ENCODE measurements around the gene RAB40C. TPM values are rescaled to one million over a fixed set of nuclear protein-coding genes. Genes with fewer than 3 reads are reported as not detected.

RAB40C gene
- total and polyA plus RNA-seq, 5 donors, result 10.9 to 13.4 (median 12.4) TPM

DNA sequence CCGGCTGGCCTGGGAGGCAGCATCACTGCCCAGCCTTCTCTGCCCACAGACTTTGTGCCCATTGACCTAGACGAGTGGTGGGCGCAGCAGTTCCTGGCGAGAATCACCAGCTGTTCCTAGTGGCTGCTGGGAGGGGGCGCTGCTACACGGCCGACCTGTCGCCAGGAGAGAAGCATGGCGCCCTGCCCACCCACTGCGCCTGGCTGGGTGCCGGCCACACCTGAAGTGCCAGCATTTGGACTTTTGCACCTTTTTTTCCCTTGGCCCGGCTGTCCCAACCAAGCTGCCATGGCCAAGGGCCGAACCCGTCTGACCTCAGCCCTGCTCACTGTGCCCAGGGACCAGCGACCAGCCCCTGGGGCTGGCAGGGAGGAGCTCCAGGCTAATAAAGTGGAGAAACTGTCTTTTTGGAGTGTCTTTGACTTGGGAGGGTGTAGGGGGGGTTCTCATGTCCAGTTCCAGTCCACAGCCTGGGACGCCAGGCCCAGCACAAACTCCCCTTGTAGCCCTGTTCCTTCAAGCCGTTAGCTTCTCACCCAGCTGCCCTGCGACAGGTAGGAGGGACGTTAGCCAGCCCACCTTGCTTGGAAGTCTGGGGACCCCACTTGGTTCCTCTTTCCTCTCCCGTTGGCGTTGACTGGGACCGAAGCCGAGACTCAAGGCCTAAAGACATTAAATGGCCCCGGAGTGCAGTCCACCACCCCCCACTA lies 58.4 kb downstream of the RAB40C start:
- peak overlapping the region; percentile 51 for H3K4me3 ChIP-seq (ENCODE audit: low read length)
- 44% methylated on average over 24 of the region's 24 CpGs for WGBS
- no peaks in the 10 kb centered on the region for H3K27me3 ChIP-seq (ENCODE audit: control insufficient read depth, insufficient read depth)
- no peak for DNase-seq
- H3K27ac ChIP-seq (ENCODE audit: low read length), result peak overlapping the region; percentile 13
- no peaks in the 10 kb centered on the region for H3K9me3 ChIP-seq (ENCODE audit: control insufficient read depth, low read length)
- peaks cover 3% of the 10 kb centered on the region for H3K4me1 ChIP-seq (ENCODE audit: control insufficient read depth, insufficient read depth, low read length)
- ATAC-seq, result no peak
- intact Hi-C loops (cut with DNase I), result no loop called here

DNA sequence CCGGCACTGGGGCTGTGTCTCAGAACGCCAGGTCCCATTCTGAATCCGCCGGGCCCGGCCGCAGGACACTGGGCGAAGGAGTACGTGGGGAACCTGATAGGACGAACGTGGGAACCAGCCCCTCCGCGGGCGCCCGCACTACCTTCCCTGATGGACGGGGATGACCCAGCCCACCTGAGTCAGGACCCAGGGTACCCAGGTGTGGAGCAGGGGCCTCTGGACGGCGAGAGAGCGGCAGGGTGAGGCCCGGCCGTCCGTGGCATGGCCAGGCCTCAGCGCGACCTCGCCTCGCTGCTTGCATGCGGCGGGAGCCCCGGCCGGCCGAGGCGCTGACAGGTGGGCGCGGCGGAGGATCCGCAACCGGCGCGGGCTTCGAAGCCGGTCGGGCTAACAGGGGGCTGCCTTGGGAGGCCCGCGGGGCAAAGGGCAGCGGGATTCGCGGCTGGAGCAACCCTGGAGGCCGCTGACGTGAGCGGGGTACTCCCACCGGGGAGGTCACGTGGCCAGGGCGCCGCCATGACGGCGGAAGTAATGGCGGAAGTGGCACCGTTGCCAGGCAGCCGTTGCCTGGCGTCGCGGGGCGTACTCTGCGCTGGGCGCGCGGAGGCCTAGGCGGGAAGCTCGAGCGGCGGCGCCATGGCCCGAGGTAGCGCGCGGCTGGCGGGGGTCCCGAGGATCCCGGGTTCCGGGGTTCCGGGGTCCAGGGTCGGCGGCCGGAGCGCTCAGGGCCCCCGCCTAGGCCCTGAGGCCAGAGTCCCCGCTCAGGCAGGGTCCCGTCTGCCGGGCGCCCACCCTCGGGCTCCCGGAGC lies 59.1 kb downstream of the RAB40C start, which contains the start of gene WDR90:
WDR90 (plus strand) TSS at position 585 of the 809 bp plus-strand sequence; CDS start at position 637, 52 bp downstream.
- ATAC-seq (peak; percentile 88 to 90), DNase-seq (peak; percentile 96 to 98 (median 98))
- Histone ChIP-seq H3K4me3 (ENCODE audit: low read length) (peak within 1 kb of the TSS; percentile 51), H3K27me3 (ENCODE audit: control insufficient read depth, insufficient read depth) (no peaks in the 10 kb centered on the region), H3K27ac (ENCODE audit: low read length) (peak within 1 kb of the TSS; percentile 13), H3K9me3 (ENCODE audit: control insufficient read depth, low read length) (no peaks in the 10 kb centered on the region), H3K4me1 (ENCODE audit: control insufficient read depth, insufficient read depth, low read length) (peaks cover 3% of the 10 kb centered on the region)
- intact Hi-C loops (cut with DNase I), result no loop called here
- WGBS, result under 1% methylated on average over 91 of the region's 91 CpGs

DNA sequence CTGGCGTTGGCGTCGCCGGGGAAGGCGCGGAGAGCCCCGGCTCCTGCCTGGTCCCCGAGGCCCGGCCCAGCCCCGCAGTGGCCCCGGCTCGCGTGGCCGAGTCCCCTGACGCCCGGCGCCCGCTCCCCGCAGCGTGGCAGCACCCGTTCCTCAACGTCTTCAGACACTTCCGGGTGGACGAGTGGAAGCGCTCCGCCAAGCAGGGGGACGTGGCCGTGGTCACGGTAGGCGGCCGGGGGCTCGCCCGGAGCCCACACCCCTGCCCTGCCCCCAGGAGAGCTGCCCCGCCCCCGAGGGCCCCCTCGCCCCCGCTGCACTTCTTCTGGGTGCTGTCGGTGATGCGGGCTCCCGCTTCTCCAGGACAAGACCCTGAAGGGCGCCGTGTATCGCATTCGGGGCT lies 59.8 kb downstream of the RAB40C start:
- Histone ChIP-seq H3K27ac (ENCODE audit: low read length) (no peak overlapping the region), H3K4me3 (ENCODE audit: low read length) (peak overlapping the region; percentile 51), H3K9me3 (ENCODE audit: control insufficient read depth, low read length) (no peaks in the 10 kb centered on the region), H3K27me3 (ENCODE audit: control insufficient read depth, insufficient read depth) (no peaks in the 10 kb centered on the region), H3K4me1 (ENCODE audit: control insufficient read depth, insufficient read depth, low read length) (peaks cover 3% of the 10 kb centered on the region)
- DNase-seq (no peak), ATAC-seq (no peak)
- intact Hi-C loops (cut with DNase I), result no loop called here
- 3% methylated on average over 44 of the region's 44 CpGs for WGBS

DNA sequence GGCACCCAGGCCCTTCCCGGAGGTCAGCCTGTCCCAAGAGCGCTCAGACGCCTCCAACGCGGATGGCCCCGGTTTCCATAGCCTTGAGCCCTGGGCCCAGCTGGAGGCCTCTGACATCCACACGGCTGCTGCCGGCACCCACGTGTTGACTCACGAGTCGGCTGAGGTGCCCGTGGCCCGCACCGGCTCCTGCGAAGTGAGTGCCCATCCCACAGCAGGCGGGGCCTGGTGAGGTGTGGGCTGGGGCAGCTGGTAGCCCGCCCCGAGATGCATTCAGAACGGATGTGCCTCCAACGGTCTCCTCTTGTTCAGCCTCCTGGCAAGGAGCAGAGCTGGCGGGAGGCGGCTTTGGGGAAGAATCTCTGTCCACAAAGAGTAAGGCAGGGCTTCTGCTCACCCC lies 62.0 kb downstream of the RAB40C start:
- Histone ChIP-seq H3K27ac (ENCODE audit: low read length) (no peak overlapping the region), H3K27me3 (ENCODE audit: control insufficient read depth, insufficient read depth) (no peaks in the 10 kb centered on the region), H3K9me3 (ENCODE audit: control insufficient read depth, low read length) (no peaks in the 10 kb centered on the region), H3K4me3 (ENCODE audit: low read length) (no peak overlapping the region), H3K4me1 (ENCODE audit: control insufficient read depth, insufficient read depth, low read length) (peaks cover 3% of the 10 kb centered on the region)
- DNase-seq (no peak), ATAC-seq (no peak)
- 89% methylated on average over 22 of the region's 22 CpGs for WGBS
- intact Hi-C loops (cut with DNase I), result no loop called here

DNA sequence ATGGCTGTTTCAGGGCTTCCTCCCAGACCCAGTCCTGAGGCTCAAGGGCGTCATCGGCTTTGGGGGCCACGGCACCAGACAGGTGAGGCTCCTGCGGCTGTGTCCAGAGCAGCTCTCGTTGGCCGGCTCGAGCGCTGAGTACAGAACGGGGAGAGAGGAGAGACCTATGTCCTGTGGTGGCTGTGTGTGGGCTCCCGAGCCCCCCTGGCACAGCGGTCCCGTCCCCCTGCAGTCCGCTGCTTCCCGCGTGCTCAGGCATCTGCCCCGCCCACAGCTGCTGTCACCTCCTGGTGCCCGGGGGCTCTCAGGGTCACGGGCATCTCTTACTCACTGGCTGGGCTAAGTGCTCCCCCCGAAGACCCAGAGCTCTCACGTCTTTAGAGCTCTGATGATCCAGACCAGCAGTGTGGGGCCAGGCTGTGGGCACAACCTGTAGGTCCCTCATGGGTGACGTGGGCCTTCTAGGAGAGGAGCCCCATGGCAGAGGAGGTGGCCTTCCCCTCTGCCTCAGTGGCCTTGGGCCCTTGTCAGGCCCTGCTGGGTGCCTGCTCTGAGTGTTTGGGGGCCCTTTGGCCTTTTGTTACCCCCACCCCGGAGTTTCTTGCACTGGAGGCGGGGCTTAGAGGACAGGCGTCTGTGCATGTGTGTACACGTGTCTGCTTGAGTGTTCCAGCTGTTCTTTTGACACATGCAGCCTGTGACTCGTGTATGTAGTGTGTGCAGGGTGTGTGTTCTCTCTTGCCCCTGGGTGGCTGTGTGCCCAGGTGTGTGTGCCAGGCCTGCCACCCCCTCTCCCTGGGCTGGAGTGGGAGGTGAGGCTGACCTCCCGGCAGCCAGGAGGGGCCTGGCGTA lies 62.8 kb downstream of the RAB40C start:
- no peak overlapping the region for H3K27ac ChIP-seq (ENCODE audit: low read length)
- no peaks in the 10 kb centered on the region for H3K27me3 ChIP-seq (ENCODE audit: control insufficient read depth, insufficient read depth)
- no peak for DNase-seq
- ATAC-seq, result no peak
- H3K4me1 ChIP-seq (ENCODE audit: control insufficient read depth, insufficient read depth, low read length), result peaks cover 3% of the 10 kb centered on the region
- no peak overlapping the region for H3K4me3 ChIP-seq (ENCODE audit: low read length)
- WGBS, result 85% methylated on average over 28 of the region's 28 CpGs
- intact Hi-C loops (cut with DNase I), result no loop called here
- H3K9me3 ChIP-seq (ENCODE audit: control insufficient read depth, low read length), result no peaks in the 10 kb centered on the region

DNA sequence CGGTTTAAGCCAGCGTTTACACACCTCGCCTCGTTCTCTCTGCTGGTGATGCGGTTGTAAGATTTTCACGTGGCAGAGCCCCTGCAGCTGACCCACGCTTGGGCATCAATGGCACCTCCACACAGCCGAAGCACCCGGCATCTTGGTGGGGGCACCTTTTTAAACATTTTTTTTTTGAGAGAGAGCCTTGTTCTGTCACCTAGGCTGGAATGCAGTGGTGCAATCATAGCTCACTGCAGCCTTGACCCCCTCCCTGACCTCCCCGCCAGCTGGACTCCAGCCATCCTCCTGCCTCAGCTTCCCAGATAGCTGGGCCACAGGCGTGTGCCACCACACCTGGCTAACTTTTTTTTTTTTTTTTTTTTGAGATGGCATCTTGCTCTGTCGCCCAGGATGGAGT lies 64.2 kb downstream of the RAB40C start:
- no peaks in the 10 kb centered on the region for H3K27me3 ChIP-seq (ENCODE audit: control insufficient read depth, insufficient read depth)
- no peaks in the 10 kb centered on the region for H3K4me1 ChIP-seq (ENCODE audit: control insufficient read depth, insufficient read depth, low read length)
- 91% methylated on average over 12 of the region's 12 CpGs for WGBS
- no peak for DNase-seq
- no peak overlapping the region for H3K27ac ChIP-seq (ENCODE audit: low read length)
- H3K9me3 ChIP-seq (ENCODE audit: control insufficient read depth, low read length), result no peaks in the 10 kb centered on the region
- intact Hi-C loops (cut with DNase I), result no loop called here
- ATAC-seq, result no peak
- H3K4me3 ChIP-seq (ENCODE audit: low read length), result no peak overlapping the region

DNA sequence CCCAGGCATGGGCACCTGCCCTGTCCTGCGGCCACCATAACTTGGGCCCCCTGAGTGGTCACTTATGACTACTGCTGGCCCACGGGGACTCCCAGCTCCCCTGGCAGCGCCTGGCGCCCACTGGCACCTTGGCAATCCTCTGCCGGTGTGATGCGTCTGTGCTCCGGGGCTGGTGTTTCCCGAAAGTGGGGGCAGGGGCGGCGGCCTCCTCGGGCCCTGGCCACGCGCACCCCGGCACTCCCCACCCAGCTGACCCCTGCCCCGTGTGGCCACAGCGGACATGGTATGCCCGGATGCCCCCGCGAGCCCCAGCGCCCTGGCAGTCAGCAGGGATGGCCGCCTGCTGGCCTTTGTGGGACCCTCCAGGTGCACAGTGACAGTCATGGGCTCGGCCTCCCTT lies 67.6 kb downstream of the RAB40C start:
- no peaks in the 10 kb centered on the region for H3K4me1 ChIP-seq (ENCODE audit: control insufficient read depth, insufficient read depth, low read length)
- no peaks in the 10 kb centered on the region for H3K27me3 ChIP-seq (ENCODE audit: control insufficient read depth, insufficient read depth)
- H3K27ac ChIP-seq (ENCODE audit: low read length), result no peak overlapping the region
- 94% methylated on average over 22 of the region's 22 CpGs for WGBS
- no peak overlapping the region for H3K4me3 ChIP-seq (ENCODE audit: low read length)
- intact Hi-C loops (cut with DNase I), result loop anchor here in 1 of 4 donors (5.0 kb wide), 1 partner anchor 75 kb away; no protein-coding TSS in a partner anchor
- DNase-seq, result no peak
- no peaks in the 10 kb centered on the region for H3K9me3 ChIP-seq (ENCODE audit: control insufficient read depth, low read length)
- ATAC-seq, result no peak

DNA sequence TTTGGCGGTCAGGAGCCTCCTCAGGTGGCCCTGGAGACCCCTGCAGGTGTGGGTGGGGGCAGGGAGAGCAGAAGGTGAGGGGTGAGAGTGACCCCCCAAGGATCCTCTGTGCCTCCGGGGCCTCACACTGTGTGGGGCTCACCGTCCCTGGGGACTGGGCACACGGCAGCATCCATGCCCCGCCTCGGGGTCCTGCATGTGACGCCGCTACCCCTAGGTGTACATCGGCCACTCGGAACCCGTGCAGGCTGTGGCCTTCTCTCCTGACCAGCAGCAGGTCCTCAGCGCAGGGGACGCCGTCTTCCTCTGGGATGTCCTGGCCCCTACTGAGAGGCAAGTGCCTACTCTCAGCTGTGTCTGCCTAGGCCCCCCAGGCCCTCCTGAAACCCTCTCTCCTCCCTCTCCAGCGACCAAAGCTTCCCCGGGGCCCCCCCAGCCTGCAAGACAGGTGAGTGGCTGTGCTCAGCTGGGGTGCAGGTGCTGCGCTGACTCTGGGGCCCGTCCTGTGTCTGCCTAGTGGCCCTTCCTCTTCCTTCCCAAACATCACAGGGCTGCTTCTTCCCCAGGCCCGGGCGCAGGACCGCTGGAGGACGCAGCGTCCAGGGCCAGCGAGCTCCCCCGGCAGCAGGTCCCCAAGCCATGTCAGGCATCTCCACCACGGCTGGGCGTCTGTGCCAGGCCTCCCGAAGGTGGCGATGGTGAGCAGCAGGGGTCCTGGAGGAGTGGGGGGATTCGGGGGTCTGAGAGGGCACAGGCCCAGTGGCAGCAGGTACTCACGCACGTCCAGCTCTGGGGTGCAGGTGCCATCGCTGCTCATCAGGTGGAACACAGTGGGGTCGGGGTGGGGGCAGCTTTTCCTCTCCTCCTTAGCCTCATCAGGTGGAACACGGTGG lies 69.1 kb downstream of the RAB40C start:
- intact Hi-C loops (cut with DNase I), result loop anchor here in 1 of 4 donors (5.0 kb wide), 1 partner anchor 77 kb away; no protein-coding TSS in a partner anchor
- Histone ChIP-seq H3K4me3 (ENCODE audit: low read length) (no peak overlapping the region), H3K9me3 (ENCODE audit: control insufficient read depth, low read length) (no peaks in the 10 kb centered on the region), H3K27me3 (ENCODE audit: control insufficient read depth, insufficient read depth) (no peaks in the 10 kb centered on the region), H3K27ac (ENCODE audit: low read length) (no peak overlapping the region), H3K4me1 (ENCODE audit: control insufficient read depth, insufficient read depth, low read length) (no peaks in the 10 kb centered on the region)
- DNase-seq (no peak), ATAC-seq (no peak)
- 91% methylated on average over 35 of the region's 35 CpGs for WGBS

DNA sequence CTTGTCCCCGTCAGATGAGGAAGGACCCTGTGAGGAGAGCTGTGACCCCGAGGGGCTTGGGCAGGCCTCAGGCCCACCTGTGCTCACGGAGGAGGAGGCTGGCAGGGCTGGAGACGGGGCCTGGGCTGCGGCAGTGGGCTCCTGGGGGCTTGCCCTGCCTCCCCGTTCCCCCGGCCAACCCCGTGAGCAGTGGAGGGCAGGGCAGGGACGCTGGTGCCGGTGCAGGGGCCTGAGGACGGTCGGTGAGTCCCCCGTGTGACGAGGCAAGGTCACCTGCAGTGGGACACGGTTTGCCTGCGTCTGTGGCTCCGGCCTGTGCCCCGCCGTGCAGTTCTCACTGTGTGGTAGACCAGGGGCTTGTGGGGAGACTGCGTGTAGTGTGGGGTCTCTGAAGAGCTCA lies 69.8 kb downstream of the RAB40C start:
- ATAC-seq, result peak in 1 of 2 donors; percentile 1
- intact Hi-C loops (cut with DNase I), result loop anchor here (5.0 to 10.0 kb wide), 4 partner anchors 72 to 265 kb away; partner anchors contain the start of gene NME4 (in 1 of the 4)
- no peak for DNase-seq
- Histone ChIP-seq H3K4me3 (ENCODE audit: low read length) (no peak overlapping the region), H3K27me3 (ENCODE audit: control insufficient read depth, insufficient read depth) (no peaks in the 10 kb centered on the region), H3K27ac (ENCODE audit: low read length) (no peak overlapping the region), H3K4me1 (ENCODE audit: control insufficient read depth, insufficient read depth, low read length) (no peaks in the 10 kb centered on the region), H3K9me3 (ENCODE audit: control insufficient read depth, low read length) (no peaks in the 10 kb centered on the region)
- WGBS, result 87% methylated on average over 20 of the region's 20 CpGs

DNA sequence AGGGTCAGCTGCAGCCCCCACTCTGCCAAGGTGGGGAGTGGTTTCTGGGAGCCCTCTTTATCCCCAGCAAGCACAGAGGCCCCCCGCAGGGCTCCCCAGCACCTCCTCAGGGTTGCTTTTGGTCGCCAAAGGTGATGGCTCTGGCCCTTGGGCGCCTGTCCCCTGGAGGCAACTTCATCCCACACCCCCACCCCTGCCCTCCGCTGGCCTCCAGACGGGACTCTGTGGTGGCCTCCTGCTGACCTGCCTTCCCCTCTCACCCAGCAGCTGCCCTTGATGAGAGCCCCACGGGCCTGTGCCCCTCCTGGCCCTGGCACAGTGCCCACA lies 70.2 kb downstream of the RAB40C start:
- Histone ChIP-seq H3K27ac (ENCODE audit: low read length) (peak overlapping the region; percentile 39), H3K27me3 (ENCODE audit: control insufficient read depth, insufficient read depth) (no peaks in the 10 kb centered on the region), H3K4me3 (ENCODE audit: low read length) (no peak overlapping the region), H3K9me3 (ENCODE audit: control insufficient read depth, low read length) (no peaks in the 10 kb centered on the region), H3K4me1 (ENCODE audit: control insufficient read depth, insufficient read depth, low read length) (no peaks in the 10 kb centered on the region)
- ATAC-seq (peak in 1 of 2 donors; percentile 4), DNase-seq (no peak)
- intact Hi-C loops (cut with DNase I), result loop anchor here in 3 of 4 donors (5.0 to 10.0 kb wide), 3 partner anchors 73 to 265 kb away; partner anchors contain the start of gene NME4 (in 1 of the 3)
- WGBS, result 58% methylated on average over 6 of the region's 6 CpGs

Measured in right cardiac atrium (tissue), 5 donors.